SK-N-SH treated with all-trans-retinoic acid at 6 μM for 48 hours (cell line): ENCODE measurements around the gene KRT78.

Experiments
- CSDC2 ChIP-seq: fragments of 250-450 bp; sonication (Bioruptor Pico); IDR thresholded peaks from 2 replicates; pipeline ENCODE4 v1.5.0; 2020; ENCODE audit warnings: mild to moderate bottlenecking, moderate library complexity
- PATZ1 ChIP-seq: fragments of 250-450 bp; sonication (Bioruptor Pico); IDR thresholded peaks from 2 replicates; pipeline ENCODE4 v1.8.0; 2020; ENCODE audit warnings: mild to moderate bottlenecking, moderate library complexity, borderline replicate concordance
- POU6F1 ChIP-seq: fragments of 250-450 bp; sonication (Bioruptor Pico); IDR thresholded peaks from 2 replicates; pipeline ENCODE4 v1.8.0; 2021; ENCODE audit warnings: low read depth, mild to moderate bottlenecking, moderate library complexity, borderline replicate concordance
- RARB ChIP-seq: fragments of 250-450 bp; sonication (Bioruptor Pico); IDR thresholded peaks from 2 replicates; pipeline ENCODE4 v1.8.0; 2021; ENCODE audit warnings: mild to moderate bottlenecking, moderate library complexity
- ZFP30 ChIP-seq: fragments of 450-650 bp; formaldehyde crosslinking; IDR thresholded peaks from 2 replicates; pipeline ENCODE4 v1.5.0; 2022; ENCODE audit warnings: mild to moderate bottlenecking, moderate library complexity
- ZNF8 ChIP-seq: fragments of 450-650 bp; formaldehyde crosslinking; IDR thresholded peaks from 2 replicates; pipeline ENCODE4 v1.5.0; 2020; ENCODE audit warnings: mild to moderate bottlenecking, moderate library complexity

- TF ChIP-seq RARB (CRISPR knock-in tag) (no peak), PATZ1 (CRISPR knock-in tag) (no peak), CSDC2 (CRISPR knock-in tag) (no peak), POU6F1 (no peak), ZFP30 (CRISPR knock-in tag) (no peak), ZNF8 (CRISPR knock-in tag) (no peak)
Observed at GRCh38 chr12:52892207-52892852, 43.5 kb upstream of the KRT78 start.
